Measurements from ENCODE around the gene CELF4. TPM values are rescaled to one million over a fixed set of nuclear protein-coding genes. Genes with fewer than 3 reads are reported as not detected.

CELF4 gene
- total RNA-seq, 1 donor from 2014 or later, result 2.3 TPM

GRCh38 chr18:37519510-37520135 lies 46.0 kb downstream of the CELF4 start:
- peaks cover 34% of the 10 kb centered on the region for H3K27me3 Mint-ChIP-seq (ENCODE audit: low read depth)
- H3K27ac Mint-ChIP-seq, result peak overlapping the region; percentile 52
- H3K4me3 Mint-ChIP-seq, result no peak overlapping the region
- no peaks in the 10 kb centered on the region for H3K36me3 Mint-ChIP-seq
- H3K4me1 Mint-ChIP-seq, result peaks cover 60% of the 10 kb centered on the region
- no peaks in the 10 kb centered on the region for H3K9me3 Mint-ChIP-seq
- TF ChIP-seq CTCF (IDR thresholded peaks at IDR 0.05; ENCODE audit: unreplicated experiment), result no peak
- DNase-seq (ENCODE audit: low spot score in 2 of 2, unreplicated experiment in 2 of 2), result no peak

GRCh38 chr18:37516361-37516853 lies 49.2 kb downstream of the CELF4 start:
- peaks cover 3% of the 10 kb centered on the region for H3K9me3 Mint-ChIP-seq
- TF ChIP-seq CTCF (IDR thresholded peaks at IDR 0.05; ENCODE audit: unreplicated experiment), result no peak
- no peak for DNase-seq (ENCODE audit: low spot score in 2 of 2, unreplicated experiment in 2 of 2)
- H3K36me3 Mint-ChIP-seq, result peaks cover 2% of the 10 kb centered on the region
- H3K4me3 Mint-ChIP-seq, result no peak overlapping the region
- H3K27me3 Mint-ChIP-seq (ENCODE audit: low read depth), result peaks cover 10% of the 10 kb centered on the region
- H3K27ac Mint-ChIP-seq, result peak overlapping the region; percentile 43
- peaks cover 68% of the 10 kb centered on the region for H3K4me1 Mint-ChIP-seq

GRCh38 chr18:37514953-37515352 lies 50.6 kb downstream of the CELF4 start:
- Mint-ChIP-seq H3K27ac (peak overlapping the region; percentile 57), H3K27me3 (ENCODE audit: low read depth) (peaks cover 8% of the 10 kb centered on the region), H3K36me3 (peaks cover 3% of the 10 kb centered on the region), H3K4me3 (no peak overlapping the region), H3K9me3 (peaks cover 8% of the 10 kb centered on the region), H3K4me1 (peaks cover 67% of the 10 kb centered on the region)
- DNase-seq (ENCODE audit: low spot score in 2 of 2, unreplicated experiment in 2 of 2), result no peak
- TF ChIP-seq CTCF (IDR thresholded peaks at IDR 0.05; ENCODE audit: unreplicated experiment), result no peak

- H3K36me3 Mint-ChIP-seq, result peaks cover 8% of the 10 kb centered on the region
- no peak overlapping the region for H3K4me3 Mint-ChIP-seq
- no peak for TF ChIP-seq CTCF (IDR thresholded peaks at IDR 0.05; ENCODE audit: unreplicated experiment)
- H3K27ac Mint-ChIP-seq, result peak overlapping the region; percentile 21
- peaks cover 8% of the 10 kb centered on the region for H3K27me3 Mint-ChIP-seq (ENCODE audit: low read depth)
- peaks cover 58% of the 10 kb centered on the region for H3K4me1 Mint-ChIP-seq
- DNase-seq (ENCODE audit: low spot score in 2 of 2, unreplicated experiment in 2 of 2), result no peak
- peaks cover 13% of the 10 kb centered on the region for H3K9me3 Mint-ChIP-seq
Measured at GRCh38 chr18:37512400-37512799, 53.2 kb downstream of the CELF4 start.

GRCh38 chr18:37511721-37512298 lies 53.8 kb downstream of the CELF4 start:
- H3K36me3 Mint-ChIP-seq, result peaks cover 8% of the 10 kb centered on the region
- no peak overlapping the region for H3K4me3 Mint-ChIP-seq
- no peak for TF ChIP-seq CTCF (IDR thresholded peaks at IDR 0.05; ENCODE audit: unreplicated experiment)
- DNase-seq (ENCODE audit: low spot score in 2 of 2, unreplicated experiment in 2 of 2), result no peak
- H3K9me3 Mint-ChIP-seq, result peaks cover 13% of the 10 kb centered on the region
- H3K27me3 Mint-ChIP-seq (ENCODE audit: low read depth), result peaks cover 8% of the 10 kb centered on the region
- peaks cover 56% of the 10 kb centered on the region for H3K4me1 Mint-ChIP-seq
- H3K27ac Mint-ChIP-seq, result peak overlapping the region; percentile 87

Measured in mesothelial cell of epicardium (in vitro differentiated cells).